ENCODE measurements around the gene SESTD1. TPM values are rescaled to one million over a fixed set of nuclear protein-coding genes. Genes with fewer than 3 reads are reported as not detected.

SESTD1 gene
- total and polyA plus RNA-seq, 2 experiments from 2014 or later: 12.6 to 21.6 TPM

- H2AFZ ChIP-seq: no peak overlapping the region
- peaks cover 5% of the 10 kb centered on the region; the same call in 2 of the 3 replicates for H3K4me1 Mint-ChIP-seq
- H3F3A ChIP-seq (replicated peaks; ENCODE audit: low read depth): no peaks in the 10 kb centered on the region
- H3K36me3 ChIP-seq (ENCODE audit: insufficient read depth): no peaks in the 10 kb centered on the region
- no peak for ATAC-seq
- H3K9me3 Mint-ChIP-seq: no peaks in the 10 kb centered on the region
- H3K36me3 Mint-ChIP-seq (ENCODE audit: low read depth): no peaks in the 10 kb centered on the region
- H3K27ac Mint-ChIP-seq: 0 out of 2 replicates have a peak overlapping the region, but pooled peaks have one; percentile 16
- no peak overlapping the region for H3K27ac ChIP-seq (ENCODE audit: low read depth)
- no peaks in the 10 kb centered on the region for H3K9me2 ChIP-seq (ENCODE audit: insufficient read depth)
- H3K27me3 ChIP-seq (ENCODE audit: insufficient read depth): no peaks in the 10 kb centered on the region
- no peak for DNase-seq (ENCODE audit: low spot score)
- no peak overlapping the region for H3K4me3 Mint-ChIP-seq
- H3K4me2 ChIP-seq: no peak overlapping the region
- H3K4me1 ChIP-seq (ENCODE audit: insufficient read depth): peaks cover 5% of the 10 kb centered on the region; the same call in 1 of the 2 replicates
- H3K4me3 ChIP-seq: no peak overlapping the region
- H3K79me2 ChIP-seq (replicated peaks; ENCODE audit: insufficient read depth): no peaks in the 10 kb centered on the region
- no peaks in the 10 kb centered on the region for H4K20me1 ChIP-seq (replicated peaks; ENCODE audit: insufficient read depth)
- no peak for TF ChIP-seq ZNF331 (CRISPR knock-in tag; IDR thresholded peaks at IDR 0.05; ENCODE audit: low read depth)
- TF ChIP-seq REST (IDR thresholded peaks at IDR 0.05; ENCODE audit: unreplicated experiment): no peak
- no peak for TF ChIP-seq NANOG (IDR thresholded peaks at IDR 0.05; ENCODE audit: borderline replicate concordance)
- no peak for TF ChIP-seq EZH2 (IDR thresholded peaks at IDR 0.05; ENCODE audit: low read depth, unreplicated experiment)
- no peak for TF ChIP-seq POLR2AphosphoS5 (IDR thresholded peaks at IDR 0.05; ENCODE audit: low read depth)
- TF ChIP-seq CTCF (conservative IDR thresholded peaks at IDR 0.05; ENCODE audit: low read depth in 2 of 2): no peak
- TF ChIP-seq JUNB (IDR thresholded peaks at IDR 0.05; ENCODE audit: unreplicated experiment): no peak
- no peak for TF ChIP-seq STAT1 (IDR thresholded peaks at IDR 0.05; ENCODE audit: unreplicated experiment)
- no peak for TF ChIP-seq EZH2phosphoT487 (IDR thresholded peaks at IDR 0.05; ENCODE audit: unreplicated experiment)
- no peak for TF ChIP-seq ETS1 (IDR thresholded peaks at IDR 0.05)
- TF ChIP-seq ZNF114 (CRISPR knock-in tag; IDR thresholded peaks at IDR 0.05): no peak
- no peak for TF ChIP-seq CREB1 (CRISPR knock-in tag; IDR thresholded peaks at IDR 0.05; ENCODE audit: low read depth)
- no peak for TF ChIP-seq ZNF462 (CRISPR knock-in tag; IDR thresholded peaks at IDR 0.05)
- H3K27me3 Mint-ChIP-seq (ENCODE audit: insufficient read depth, low read depth, poor library complexity): peaks cover 2% of the 10 kb centered on the region
These were observed 141.4 kb downstream of the SESTD1 start for GRCh38 chr2:179123272-179123662.
